ENCODE data around the gene NUTM1. TPM values are rescaled to one million over a fixed set of nuclear protein-coding genes. Genes with fewer than 3 reads are reported as not detected.
"Not testable (repeated sequence)": the region's sequence is repeated elsewhere in the genome, so short reads cannot be mapped to it uniquely, and the experiment has no call there.

Gene NUTM1
- total and polyA plus RNA-seq, 2 donors (not counting 1 experiment from before 2014, with no cell fraction given), result not detected

DNA sequence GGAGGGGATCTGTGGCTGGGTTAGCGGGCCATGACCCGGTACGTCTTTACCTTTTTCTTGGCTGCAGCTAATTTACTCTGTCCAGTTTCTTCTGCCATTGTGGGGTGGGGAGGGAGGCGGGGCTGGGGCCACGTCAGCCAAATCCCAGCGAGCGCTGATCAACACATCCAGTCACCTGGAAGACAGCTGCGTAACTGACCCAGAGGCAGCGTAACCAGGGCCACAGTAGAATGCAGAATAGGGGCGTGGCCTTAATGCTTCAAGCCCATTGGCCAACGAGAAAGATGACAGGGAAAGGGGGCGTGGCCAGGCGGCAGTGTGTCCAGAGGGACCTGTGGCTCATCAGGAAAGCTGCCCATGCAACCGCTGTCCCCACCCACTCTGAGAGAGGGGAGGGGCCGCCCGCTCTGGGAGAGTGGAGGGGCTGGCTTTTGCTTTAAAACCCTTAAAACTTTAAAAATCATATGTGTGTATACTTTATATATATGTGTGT lies 46.5 kb downstream of the NUTM1 start:
- POLR2A ChIA-PET; intact Hi-C loops (cut with micrococcal nuclease); H3K4me3 ChIP-seq (ENCODE audit: control extremely low read depth in 1 of 5, extremely low read depth in 1 of 5, insufficient read depth in 1 of 5, low read depth in 2 of 5, low read length in 4 of 5); H3K27me3 Mint-ChIP-seq; H3K27ac Mint-ChIP-seq; H3K4me2 ChIP-seq (replicated peaks; ENCODE audit: low read depth, low read length, poor library complexity, severe bottlenecking); DNase-seq; H3K4me3 Mint-ChIP-seq; CTCF ChIA-PET; H3K79me2 ChIP-seq (ENCODE audit: control insufficient read depth, insufficient read depth, low read length); H3K36me3 ChIP-seq (replicated peaks in 1 of 2; ENCODE audit: control extremely low read depth in 1 of 2, control insufficient read depth in 1 of 2, extremely low read depth in 1 of 2, insufficient read depth in 2 of 2, low read length in 1 of 2); H3K9me3 Mint-ChIP-seq (ENCODE audit: insufficient read depth); H3K9ac ChIP-seq (ENCODE audit: low read length); ATAC-seq (ENCODE audit: low read depth); H2AFZ ChIP-seq (ENCODE audit: insufficient read depth, low read depth, low read length, poor library complexity, severe bottlenecking); H3K27ac ChIP-seq (ENCODE audit: low read length in 2 of 2); H4K20me1 ChIP-seq (ENCODE audit: control insufficient read depth, insufficient read depth, low read length, poor library complexity, severe bottlenecking); H3K4me1 Mint-ChIP-seq; H3K27me3 ChIP-seq (replicated peaks in 1 of 4; ENCODE audit: control extremely low read depth in 1 of 4, control insufficient read depth in 3 of 4, insufficient read depth in 4 of 4, low read length in 3 of 4); H3K4me1 ChIP-seq (ENCODE audit: control insufficient read depth in 2 of 2, insufficient read depth in 2 of 2, low read length in 2 of 2); H3K9me3 ChIP-seq (ENCODE audit: control extremely low read depth in 1 of 3, control insufficient read depth in 2 of 3, insufficient read depth in 1 of 3, low read length in 2 of 3): not testable (repeated sequence)
- no CpG with 5 or more reads among the region's 16 CpGs for WGBS (ENCODE audit: insufficient coverage)

DNA sequence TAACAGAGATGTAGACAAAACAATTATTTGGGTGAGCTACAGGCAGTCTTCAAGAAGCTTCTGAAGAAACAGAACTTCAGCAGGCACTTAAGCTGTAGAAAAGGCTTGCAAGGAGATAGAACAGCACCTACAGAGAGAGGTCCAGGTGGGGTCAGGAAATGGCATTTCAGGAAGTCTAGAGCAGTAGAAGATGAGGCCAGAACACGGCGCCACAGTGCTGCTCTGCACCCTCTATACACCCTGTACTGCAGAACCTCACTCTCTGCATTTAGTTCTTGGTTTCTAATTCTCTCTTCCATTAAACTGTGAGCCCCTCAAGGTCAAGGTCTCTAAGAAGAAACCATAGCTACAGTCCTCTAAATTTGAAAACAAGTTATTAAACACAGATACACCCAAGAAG lies 49.9 kb downstream of the NUTM1 start:
- H3K4me3 ChIP-seq (ENCODE audit: control extremely low read depth in 1 of 5, extremely low read depth in 1 of 5, insufficient read depth in 1 of 5, low read depth in 2 of 5, low read length in 4 of 5); H3K27ac ChIP-seq (ENCODE audit: low read length in 2 of 2); H3K4me1 Mint-ChIP-seq; H3K27me3 ChIP-seq (replicated peaks in 1 of 4; ENCODE audit: control extremely low read depth in 1 of 4, control insufficient read depth in 3 of 4, insufficient read depth in 4 of 4, low read length in 3 of 4); CTCF ChIA-PET; DNase-seq; H3K9ac ChIP-seq (ENCODE audit: low read length); ATAC-seq (ENCODE audit: low read depth); H3K36me3 ChIP-seq (replicated peaks in 1 of 2; ENCODE audit: control extremely low read depth in 1 of 2, control insufficient read depth in 1 of 2, extremely low read depth in 1 of 2, insufficient read depth in 2 of 2, low read length in 1 of 2); H3K4me2 ChIP-seq (replicated peaks; ENCODE audit: low read depth, low read length, poor library complexity, severe bottlenecking); H3K4me1 ChIP-seq (ENCODE audit: control insufficient read depth in 2 of 2, insufficient read depth in 2 of 2, low read length in 2 of 2); H3K27ac Mint-ChIP-seq; H3K4me3 Mint-ChIP-seq; H4K20me1 ChIP-seq (ENCODE audit: control insufficient read depth, insufficient read depth, low read length, poor library complexity, severe bottlenecking); H3K9me3 Mint-ChIP-seq (ENCODE audit: insufficient read depth); H3K9me3 ChIP-seq (ENCODE audit: control extremely low read depth in 1 of 3, control insufficient read depth in 2 of 3, insufficient read depth in 1 of 3, low read length in 2 of 3); POLR2A ChIA-PET; intact Hi-C loops (cut with micrococcal nuclease); H2AFZ ChIP-seq (ENCODE audit: insufficient read depth, low read depth, low read length, poor library complexity, severe bottlenecking); H3K27me3 Mint-ChIP-seq; H3K79me2 ChIP-seq (ENCODE audit: control insufficient read depth, insufficient read depth, low read length): not testable (repeated sequence)
- no CpG with 5 or more reads among the region's 2 CpGs for WGBS (ENCODE audit: insufficient coverage)

DNA sequence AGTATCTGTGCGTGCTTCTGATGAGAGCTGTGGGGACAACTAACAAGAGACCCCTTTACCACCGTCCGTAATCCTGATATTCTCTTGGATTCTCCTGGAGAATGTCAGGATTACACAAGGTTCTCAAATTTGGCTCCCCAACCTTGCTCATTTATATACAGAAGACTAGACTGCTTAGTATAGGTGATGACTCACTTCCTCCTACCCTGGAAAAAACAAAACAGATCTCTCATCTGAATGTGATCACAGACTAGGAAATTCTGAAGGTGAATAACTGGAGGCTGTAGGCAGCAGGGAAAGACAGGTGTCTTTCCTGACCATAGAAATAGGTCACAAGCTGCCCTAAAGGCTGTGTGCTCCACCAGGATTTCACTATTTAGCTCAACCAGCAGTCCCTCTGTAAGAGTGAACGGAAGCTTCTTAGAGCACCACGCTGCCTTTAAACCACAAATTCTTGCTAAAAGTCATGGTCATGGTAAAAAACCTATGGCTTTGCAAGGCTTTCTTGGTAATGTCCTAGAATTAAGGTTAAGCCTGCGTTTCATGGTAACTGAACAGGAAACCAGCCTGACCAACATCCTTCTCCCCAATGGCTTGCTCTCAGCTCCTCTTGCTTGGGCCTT lies 54.6 kb downstream of the NUTM1 start:
- H3K27ac Mint-ChIP-seq; H3K9me3 Mint-ChIP-seq (ENCODE audit: insufficient read depth); H3K27me3 ChIP-seq (replicated peaks in 1 of 4; ENCODE audit: control extremely low read depth in 1 of 4, control insufficient read depth in 3 of 4, insufficient read depth in 4 of 4, low read length in 3 of 4); H3K4me2 ChIP-seq (replicated peaks; ENCODE audit: low read depth, low read length, poor library complexity, severe bottlenecking); H3K27ac ChIP-seq (ENCODE audit: low read length in 2 of 2); DNase-seq; H3K36me3 ChIP-seq (replicated peaks in 1 of 2; ENCODE audit: control extremely low read depth in 1 of 2, control insufficient read depth in 1 of 2, extremely low read depth in 1 of 2, insufficient read depth in 2 of 2, low read length in 1 of 2); H4K20me1 ChIP-seq (ENCODE audit: control insufficient read depth, insufficient read depth, low read length, poor library complexity, severe bottlenecking); H3K79me2 ChIP-seq (ENCODE audit: control insufficient read depth, insufficient read depth, low read length); H2AFZ ChIP-seq (ENCODE audit: insufficient read depth, low read depth, low read length, poor library complexity, severe bottlenecking); H3K4me1 ChIP-seq (ENCODE audit: control insufficient read depth in 2 of 2, insufficient read depth in 2 of 2, low read length in 2 of 2); POLR2A ChIA-PET; CTCF ChIA-PET; H3K27me3 Mint-ChIP-seq; ATAC-seq (ENCODE audit: low read depth); H3K4me3 Mint-ChIP-seq; intact Hi-C loops (cut with micrococcal nuclease); H3K4me1 Mint-ChIP-seq; H3K9me3 ChIP-seq (ENCODE audit: control extremely low read depth in 1 of 3, control insufficient read depth in 2 of 3, insufficient read depth in 1 of 3, low read length in 2 of 3); H3K9ac ChIP-seq (ENCODE audit: low read length); H3K4me3 ChIP-seq (ENCODE audit: control extremely low read depth in 1 of 5, extremely low read depth in 1 of 5, insufficient read depth in 1 of 5, low read depth in 2 of 5, low read length in 4 of 5): not testable (repeated sequence)
- no CpG with 5 or more reads among the region's 6 CpGs for WGBS (ENCODE audit: insufficient coverage)

DNA sequence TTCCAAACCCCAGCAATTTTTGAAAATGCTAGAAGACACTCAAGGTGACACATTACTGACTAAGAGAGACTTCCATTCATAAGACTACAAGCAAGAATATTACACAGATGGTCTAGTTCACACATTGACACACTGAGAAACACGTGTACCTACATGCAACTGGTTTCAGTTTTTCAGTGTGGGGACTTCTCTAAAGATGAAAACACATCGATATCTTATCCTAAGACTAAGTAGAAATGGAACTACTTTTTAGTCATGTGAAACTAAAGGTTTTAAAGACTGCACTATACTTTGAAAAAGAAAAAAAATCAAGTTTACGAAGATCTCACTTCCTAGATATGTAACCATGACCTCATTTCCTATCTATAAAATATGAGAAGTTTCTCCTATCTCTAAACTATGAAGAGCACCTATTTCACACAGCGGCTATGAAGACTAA lies 60.1 kb downstream of the NUTM1 start:
- H3K27ac ChIP-seq (ENCODE audit: low read length in 2 of 2); H4K20me1 ChIP-seq (ENCODE audit: control insufficient read depth, insufficient read depth, low read length, poor library complexity, severe bottlenecking); H2AFZ ChIP-seq (ENCODE audit: insufficient read depth, low read depth, low read length, poor library complexity, severe bottlenecking); H3K27me3 ChIP-seq (replicated peaks in 1 of 4; ENCODE audit: control extremely low read depth in 1 of 4, control insufficient read depth in 3 of 4, insufficient read depth in 4 of 4, low read length in 3 of 4); ATAC-seq (ENCODE audit: low read depth); intact Hi-C loops (cut with micrococcal nuclease); H3K4me1 Mint-ChIP-seq; H3K27ac Mint-ChIP-seq; H3K4me2 ChIP-seq (replicated peaks; ENCODE audit: low read depth, low read length, poor library complexity, severe bottlenecking); H3K27me3 Mint-ChIP-seq; H3K36me3 ChIP-seq (replicated peaks in 1 of 2; ENCODE audit: control extremely low read depth in 1 of 2, control insufficient read depth in 1 of 2, extremely low read depth in 1 of 2, insufficient read depth in 2 of 2, low read length in 1 of 2); H3K4me3 Mint-ChIP-seq; H3K4me3 ChIP-seq (ENCODE audit: control extremely low read depth in 1 of 5, extremely low read depth in 1 of 5, insufficient read depth in 1 of 5, low read depth in 2 of 5, low read length in 4 of 5); POLR2A ChIA-PET; DNase-seq; H3K9me3 Mint-ChIP-seq (ENCODE audit: insufficient read depth); H3K9ac ChIP-seq (ENCODE audit: low read length); H3K4me1 ChIP-seq (ENCODE audit: control insufficient read depth in 2 of 2, insufficient read depth in 2 of 2, low read length in 2 of 2); H3K9me3 ChIP-seq (ENCODE audit: control extremely low read depth in 1 of 3, control insufficient read depth in 2 of 3, insufficient read depth in 1 of 3, low read length in 2 of 3); CTCF ChIA-PET; H3K79me2 ChIP-seq (ENCODE audit: control insufficient read depth, insufficient read depth, low read length): not testable (repeated sequence)
- no CpG with 5 or more reads among the region's 4 CpGs for WGBS (ENCODE audit: insufficient coverage)

All from B cell (primary cell).